Ramos (cell line): ENCODE measurements around the gene NKX1-2.

Experiments
- in situ Hi-C: fragments of 300-500 bp; cut with MboI; formaldehyde crosslinking; loops from one replicate; pipeline ENCODE4 v1.14.3; 2022; ENCODE audit warnings: low sequenced_read_pairs; ENCODE audit not compliant: unreplicated experiment

NKX1-2 gene

DNA sequence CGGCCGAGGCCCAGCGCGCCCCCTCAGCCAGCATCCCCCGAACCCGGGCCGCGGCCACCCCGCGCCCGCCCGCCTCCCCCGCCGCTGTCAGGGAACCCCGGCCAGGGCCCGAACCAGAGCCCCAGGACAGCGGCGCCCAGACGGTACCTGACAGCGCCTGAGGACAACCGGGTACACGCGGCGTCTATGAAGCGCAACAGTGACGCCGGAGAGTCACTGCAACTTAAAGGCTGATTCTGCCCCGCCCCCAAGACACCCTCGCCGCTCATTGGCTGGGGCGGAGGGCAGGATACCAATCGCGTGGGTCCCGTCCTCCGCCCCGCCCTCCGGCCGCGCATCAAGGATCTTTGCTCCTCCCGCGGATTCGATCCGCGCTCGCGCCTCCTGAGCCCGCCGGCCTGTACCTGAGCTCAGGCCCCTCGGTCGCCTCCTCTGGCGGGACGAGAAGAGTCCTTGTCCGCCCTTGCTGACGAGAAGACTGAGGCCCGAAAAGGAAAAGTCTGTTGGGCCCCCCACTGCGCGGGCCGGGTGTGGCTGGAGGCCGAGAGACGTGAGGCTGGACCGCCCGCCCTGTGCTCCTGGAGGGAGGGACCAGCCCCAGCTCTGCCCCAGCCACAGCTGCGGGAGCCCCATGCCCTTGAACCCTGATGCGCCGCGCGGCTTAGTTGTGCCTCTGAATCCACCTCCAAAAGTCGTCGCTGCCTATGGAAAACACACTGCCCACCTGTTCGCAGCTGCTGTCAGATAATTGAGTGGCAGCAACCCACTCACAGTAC lies 30.9 kb downstream of the NKX1-2 start, which contains the start of gene OAT:
Gene OAT (minus strand): TSS at position 198 of the 776 bp plus-strand sequence. CDS start 6,752 bp downstream, outside the sequence.
- in situ Hi-C loops: no loop called here

DNA sequence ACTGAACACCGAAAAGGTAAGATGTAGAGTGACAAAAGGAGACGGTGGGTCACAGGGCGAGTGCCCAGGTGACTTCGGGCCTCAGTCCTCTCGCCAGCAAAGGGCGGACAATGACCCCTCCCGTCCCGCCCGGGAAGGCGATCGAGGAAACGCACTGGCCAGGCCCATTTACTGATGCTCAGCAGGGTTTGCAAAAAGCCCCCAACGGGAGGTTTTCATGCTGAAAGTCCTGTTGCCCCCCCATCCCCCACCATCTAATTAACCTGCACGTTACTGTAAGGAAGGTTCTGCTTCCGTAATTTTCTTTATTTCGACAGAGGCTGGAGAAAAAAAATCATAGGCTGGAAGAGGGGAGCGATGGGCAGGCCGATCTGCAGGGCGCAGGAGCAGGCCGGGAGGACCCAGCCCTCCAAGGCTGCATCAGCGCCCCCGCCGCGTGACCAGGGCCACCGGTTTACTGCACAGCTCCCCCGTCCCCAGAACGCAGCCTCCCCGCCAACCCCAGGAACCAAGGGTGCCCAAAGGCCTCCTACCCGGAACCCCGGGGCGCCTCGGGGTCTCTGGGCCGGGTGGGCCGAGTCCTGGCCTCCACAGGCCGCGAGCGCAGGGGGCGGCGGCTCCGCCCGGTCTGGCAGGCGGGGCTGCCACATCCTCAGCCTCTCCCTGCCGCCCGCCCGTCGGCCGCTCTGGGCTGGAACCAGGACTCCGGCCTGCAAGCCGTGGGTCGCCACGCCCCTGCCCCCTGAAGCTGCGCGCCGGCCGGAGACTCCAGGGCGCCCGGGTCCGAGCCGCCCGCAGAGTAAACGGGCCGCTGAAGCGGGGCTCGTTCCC lies 31.7 kb downstream of the NKX1-2 start:
- in situ Hi-C loops: no loop called here

DNA sequence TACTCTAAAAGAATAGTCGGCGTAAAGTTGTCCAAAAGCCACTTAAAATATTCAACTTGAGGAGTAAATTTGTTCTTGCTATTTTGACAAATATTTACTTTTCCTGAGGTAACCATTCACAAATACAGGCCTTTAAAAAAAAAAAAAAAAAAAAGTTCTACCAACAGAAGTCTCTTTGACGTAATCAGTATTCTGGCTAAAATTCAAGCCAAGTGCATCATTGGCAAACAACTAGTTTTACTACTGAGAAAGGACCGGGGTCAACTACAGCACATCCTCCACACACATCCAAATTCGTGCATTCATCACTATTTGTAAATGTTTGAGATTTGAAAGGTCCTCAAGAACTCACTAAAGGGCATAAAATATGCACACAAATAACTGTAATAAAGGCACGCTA lies 33.1 kb downstream of the NKX1-2 start:
- in situ Hi-C loops: no loop called here

DNA sequence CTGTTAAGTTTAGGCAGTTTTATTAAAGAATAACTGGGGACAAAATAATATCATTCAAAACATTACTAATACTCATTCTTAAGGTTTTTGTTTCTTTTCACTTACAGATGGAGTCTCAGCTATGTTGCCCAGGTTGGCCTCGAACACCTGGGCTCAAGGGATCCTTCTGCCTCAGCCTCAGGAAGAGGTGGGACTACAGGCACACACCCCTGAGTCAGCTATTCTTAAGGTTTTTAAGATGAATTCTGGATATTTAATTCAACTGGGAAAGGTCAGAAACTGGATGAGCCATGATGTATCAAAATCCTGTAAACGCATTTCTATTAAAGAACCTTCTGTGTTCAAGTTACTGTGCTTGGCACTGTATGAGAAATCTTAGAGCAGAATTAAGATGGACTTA lies 34.6 kb downstream of the NKX1-2 start:
- in situ Hi-C loops: no loop called here

DNA sequence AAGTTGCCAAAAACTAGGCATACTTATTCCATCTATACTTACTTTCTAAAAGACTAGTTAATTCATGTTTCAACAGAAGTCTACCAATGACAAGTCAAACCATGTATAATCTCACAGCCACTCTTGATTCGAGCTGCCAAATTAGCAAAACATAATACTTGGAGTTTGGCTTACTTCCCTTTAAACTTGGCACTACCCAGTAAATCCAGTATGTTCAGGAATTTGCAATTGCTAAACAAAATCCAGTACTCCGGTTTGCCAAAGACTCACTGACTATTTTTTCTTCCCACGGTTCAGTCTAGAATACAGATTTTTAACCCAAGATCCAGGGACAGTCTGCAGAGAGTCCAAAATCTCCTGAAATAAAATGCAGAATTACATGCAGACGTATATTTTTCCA lies 35.8 kb downstream of the NKX1-2 start:
- in situ Hi-C loops: no loop called here

DNA sequence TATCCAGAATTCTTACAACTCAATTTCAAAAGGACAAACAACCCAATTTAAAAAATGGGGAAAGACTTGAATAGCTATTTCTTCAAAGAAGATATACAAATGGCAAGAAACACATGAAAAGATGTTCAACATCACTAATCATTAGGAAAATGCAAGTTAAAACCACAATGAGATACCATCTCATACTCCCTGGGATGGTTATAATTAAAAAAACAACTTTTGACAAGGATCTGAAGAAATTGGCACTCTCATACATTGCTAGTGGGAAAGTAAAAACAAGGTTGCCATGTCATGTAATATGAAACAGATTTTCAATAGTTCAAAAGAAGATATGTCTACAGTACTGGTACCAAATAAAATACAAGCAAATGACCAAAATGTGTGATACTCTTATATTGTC lies 40.1 kb downstream of the NKX1-2 start:
- in situ Hi-C loops: no loop called here

DNA sequence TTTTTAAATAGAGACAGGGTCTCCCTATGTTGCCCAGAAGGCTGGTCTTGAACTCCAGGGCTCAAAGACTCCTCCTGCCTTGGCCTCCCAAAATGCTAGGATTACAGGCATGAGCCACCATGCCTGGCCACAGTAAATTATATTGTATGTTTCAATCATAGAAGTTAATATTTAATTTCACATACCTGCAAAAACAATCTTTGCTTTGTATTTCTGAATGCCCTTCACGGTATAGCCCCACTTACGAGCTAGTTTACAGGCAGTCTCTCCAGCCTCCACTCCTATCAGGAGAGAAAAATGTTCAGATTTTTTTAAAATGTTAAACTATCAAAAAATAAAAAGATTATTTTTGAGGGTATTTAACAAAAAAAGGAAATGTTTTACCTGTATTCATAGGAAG lies 41.5 kb downstream of the NKX1-2 start:
- in situ Hi-C loops: no loop called here

DNA sequence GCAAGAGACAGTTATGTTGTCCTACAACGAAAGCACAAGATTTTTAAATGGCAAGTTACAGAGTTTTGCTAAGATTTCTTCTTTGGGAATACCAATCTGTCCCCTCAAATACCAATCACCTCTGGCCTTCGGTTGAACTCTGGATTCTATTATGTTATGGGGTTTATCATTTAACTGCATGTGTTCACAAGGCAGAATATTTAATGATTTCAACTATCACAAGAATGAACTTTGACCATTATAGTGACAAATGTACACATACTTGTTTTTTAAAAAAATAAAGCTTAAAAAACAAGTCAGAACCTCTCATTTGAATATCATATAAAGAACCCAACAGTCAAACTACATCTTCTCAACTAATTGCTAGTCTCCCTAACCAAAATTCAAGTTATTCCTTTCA lies 42.4 kb downstream of the NKX1-2 start:
- in situ Hi-C loops: no loop called here

DNA sequence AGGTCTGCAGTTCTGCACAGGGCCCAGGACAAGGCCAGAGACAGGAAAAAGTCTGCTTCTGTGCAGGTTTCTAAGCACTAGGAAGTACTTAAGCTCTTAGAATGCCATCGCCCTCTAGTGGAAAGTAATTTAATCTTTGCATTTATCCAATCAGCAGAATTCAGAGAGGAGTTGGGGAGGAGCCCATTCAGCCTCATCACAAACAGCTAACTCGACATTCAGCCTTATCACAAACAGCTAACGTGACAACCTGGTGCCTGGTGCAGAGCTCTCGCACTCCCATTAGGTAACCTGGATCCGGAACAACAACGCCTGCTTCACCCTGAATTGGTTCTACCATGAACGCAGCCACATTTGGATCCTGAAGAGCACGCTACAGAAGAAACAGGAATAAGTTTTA lies 46.3 kb downstream of the NKX1-2 start:
- in situ Hi-C loops: no loop called here

DNA sequence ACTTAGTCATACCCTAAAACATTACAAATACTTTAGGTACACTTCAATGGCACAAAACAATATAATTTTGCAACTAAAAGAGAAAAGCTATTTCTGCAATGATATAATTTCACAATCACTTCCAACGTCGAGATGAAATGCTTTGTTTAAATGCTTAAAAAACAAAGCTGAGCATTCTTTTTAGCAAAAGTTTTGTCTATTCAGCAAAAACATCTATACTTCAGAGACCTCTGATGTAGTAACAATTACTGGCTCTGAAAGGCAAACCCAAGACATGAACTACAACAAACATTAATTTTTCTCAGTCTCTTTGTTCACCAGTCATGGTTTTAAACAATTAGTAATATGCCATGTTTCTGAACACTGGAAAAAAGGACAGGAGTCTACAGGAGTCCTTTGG lies 47.6 kb downstream of the NKX1-2 start:
- in situ Hi-C loops: no loop called here

DNA sequence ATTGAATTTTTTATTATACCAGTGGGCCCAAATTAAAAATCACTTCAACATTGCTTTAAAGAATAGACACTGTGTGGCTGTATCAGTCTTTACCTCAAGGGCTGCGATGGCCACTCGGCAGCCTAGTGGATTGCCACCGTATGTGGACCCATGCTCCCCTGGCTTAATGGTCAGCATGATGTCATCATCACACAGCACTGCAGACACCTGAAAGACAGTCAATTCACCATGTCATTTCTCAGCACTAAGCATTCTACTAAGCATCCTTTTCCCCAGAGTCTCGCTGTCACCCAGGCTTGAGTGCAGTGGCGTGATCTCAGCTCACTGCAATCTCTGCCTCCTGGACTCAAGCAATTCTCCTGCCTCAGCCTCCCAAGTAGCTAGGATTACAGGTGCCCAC lies 48.2 kb downstream of the NKX1-2 start:
- in situ Hi-C loops: no loop called here
